ENCODE measurements around the gene PTCSC3.
"Not testable (repeated sequence)": the region's sequence is repeated elsewhere in the genome, so short reads cannot be mapped to it uniquely, and the experiment has no call there.

Gene PTCSC3

GRCh38 chr14:36105401-36105800 lies 71.1 kb downstream of the PTCSC3 start:
- H3K4me1 Mint-ChIP-seq, result no peaks in the 10 kb centered on the region
- H3K27ac Mint-ChIP-seq, result no peak overlapping the region
- H3K9me3 Mint-ChIP-seq, result no peaks in the 10 kb centered on the region
- peak; percentile 9 to 39 (median 26) for TF ChIP-seq CTCF (IDR thresholded peaks at IDR 0.05; ENCODE audit: unreplicated experiment in 3 of 3)
- H3K27me3 Mint-ChIP-seq (ENCODE audit: low read depth), result peaks cover 4% of the 10 kb centered on the region
- H3K4me3 Mint-ChIP-seq, result no peak overlapping the region
- H3K36me3 Mint-ChIP-seq (ENCODE audit: low read depth), result no peaks in the 10 kb centered on the region

- H3K27ac Mint-ChIP-seq; H3K27me3 Mint-ChIP-seq (ENCODE audit: low read depth); H3K4me1 Mint-ChIP-seq; H3K9me3 Mint-ChIP-seq; H3K4me3 Mint-ChIP-seq; H3K36me3 Mint-ChIP-seq (ENCODE audit: low read depth): not testable (repeated sequence)
Measured at GRCh38 chr14:36104258-36104657, 72.3 kb downstream of the PTCSC3 start.

GRCh38 chr14:36099619-36100018 lies 76.9 kb downstream of the PTCSC3 start:
- no peak for TF ChIP-seq CTCF (IDR thresholded peaks at IDR 0.05; ENCODE audit: unreplicated experiment in 3 of 3)
- Mint-ChIP-seq H3K4me3 (no peak overlapping the region), H3K27me3 (ENCODE audit: low read depth) (peaks cover 5% of the 10 kb centered on the region), H3K4me1 (no peaks in the 10 kb centered on the region), H3K9me3 (no peaks in the 10 kb centered on the region), H3K27ac (no peak overlapping the region), H3K36me3 (ENCODE audit: low read depth) (no peaks in the 10 kb centered on the region)

GRCh38 chr14:36097356-36097755 lies 79.2 kb downstream of the PTCSC3 start:
- H3K27me3 Mint-ChIP-seq (ENCODE audit: low read depth), result peaks cover 8% of the 10 kb centered on the region
- H3K36me3 Mint-ChIP-seq (ENCODE audit: low read depth), result no peaks in the 10 kb centered on the region
- no peaks in the 10 kb centered on the region for H3K4me1 Mint-ChIP-seq
- no peaks in the 10 kb centered on the region for H3K9me3 Mint-ChIP-seq
- no peak overlapping the region for H3K4me3 Mint-ChIP-seq
- no peak overlapping the region for H3K27ac Mint-ChIP-seq
- TF ChIP-seq CTCF (IDR thresholded peaks at IDR 0.05; ENCODE audit: unreplicated experiment in 3 of 3), result no peak

GRCh38 chr14:36096090-36096489 lies 80.4 kb downstream of the PTCSC3 start:
- TF ChIP-seq CTCF (IDR thresholded peaks at IDR 0.05; ENCODE audit: unreplicated experiment in 3 of 3), result no peak
- Mint-ChIP-seq H3K36me3 (ENCODE audit: low read depth) (no peaks in the 10 kb centered on the region), H3K4me3 (no peak overlapping the region), H3K27ac (no peak overlapping the region), H3K9me3 (no peaks in the 10 kb centered on the region), H3K27me3 (ENCODE audit: low read depth) (peaks cover 8% of the 10 kb centered on the region), H3K4me1 (no peaks in the 10 kb centered on the region)

GRCh38 chr14:36094963-36095362 lies 81.6 kb downstream of the PTCSC3 start:
- Mint-ChIP-seq H3K27ac (no peak overlapping the region), H3K27me3 (ENCODE audit: low read depth) (peaks cover 8% of the 10 kb centered on the region), H3K4me3 (no peak overlapping the region)

More at GRCh38 chr14:36094963-36095362, 81.6 kb downstream of the PTCSC3 start:
- Mint-ChIP-seq H3K9me3 (no peaks in the 10 kb centered on the region), H3K4me1 (no peaks in the 10 kb centered on the region), H3K36me3 (ENCODE audit: low read depth) (no peaks in the 10 kb centered on the region)
- no peak for TF ChIP-seq CTCF (IDR thresholded peaks at IDR 0.05; ENCODE audit: unreplicated experiment in 3 of 3)

All from nephron (organoid).